Rectal smooth muscle tissue (tissue), 1 donor: ENCODE data around the gene CRELD1.
A peak's percentile ranks its signal among the peaks of the same experiment; 100 is the strongest.

Experiments used
- H3K27ac ChIP-seq: one replicate; pipeline ENCODE4 v1.7.0; 2013; ENCODE audit warnings: low read depth, low read length, inconsistent platforms
- H3K27me3 ChIP-seq: one replicate; pipeline ENCODE4 v1.7.0; 2013; ENCODE audit warnings: low read length; ENCODE audit not compliant: control insufficient read depth, insufficient read depth
- H3K36me3 ChIP-seq: one replicate; pipeline ENCODE4 v1.7.0; 2013; ENCODE audit warnings: low read length; ENCODE audit not compliant: control insufficient read depth, insufficient read depth
- H3K4me1 ChIP-seq: one replicate; pipeline ENCODE4 v1.7.0; 2013; ENCODE audit warnings: low read length; ENCODE audit not compliant: control insufficient read depth, insufficient read depth
- H3K4me3 ChIP-seq: one replicate; pipeline ENCODE4 v1.7.0; 2013; ENCODE audit warnings: low read length
- H3K9ac ChIP-seq: one replicate; pipeline ENCODE4 v1.7.0; 2013; ENCODE audit warnings: low read length

Gene CRELD1

GRCh38 chr3:9911863-9912262, 21.8 kb upstream of the CRELD1 start:
- no peaks in the 10 kb centered on the region for H3K27me3 ChIP-seq
- H3K27ac ChIP-seq = no peak overlapping the region
- H3K9ac ChIP-seq = no peak overlapping the region
- peaks cover 1% of the 10 kb centered on the region for H3K36me3 ChIP-seq
- H3K4me1 ChIP-seq = peaks cover 17% of the 10 kb centered on the region
- no peak overlapping the region for H3K4me3 ChIP-seq

- Histone ChIP-seq H3K9ac (no peak overlapping the region), H3K27me3 (no peaks in the 10 kb centered on the region), H3K4me3 (no peak overlapping the region), H3K36me3 (no peaks in the 10 kb centered on the region), H3K4me1 (peaks cover 21% of the 10 kb centered on the region), H3K27ac (no peak overlapping the region)
Observed at GRCh38 chr3:9912294-9912935, 21.2 kb upstream of the CRELD1 start.

- Histone ChIP-seq H3K27me3 (no peaks in the 10 kb centered on the region), H3K36me3 (no peaks in the 10 kb centered on the region), H3K4me1 (peaks cover 26% of the 10 kb centered on the region), H3K27ac (peak overlapping the region; percentile 25), H3K4me3 (no peak overlapping the region), H3K9ac (no peak overlapping the region)
Observed at GRCh38 chr3:9913601-9914000, 20.0 kb upstream of the CRELD1 start.

- Histone ChIP-seq H3K27ac (peak overlapping the region; percentile 85), H3K9ac (no peak overlapping the region), H3K36me3 (no peaks in the 10 kb centered on the region), H3K27me3 (no peaks in the 10 kb centered on the region), H3K4me3 (no peak overlapping the region), H3K4me1 (peaks cover 26% of the 10 kb centered on the region)
Observed at GRCh38 chr3:9914011-9914410, 19.6 kb upstream of the CRELD1 start.

GRCh38 chr3:9914559-9915253, 18.9 kb upstream of the CRELD1 start:
- no peaks in the 10 kb centered on the region for H3K36me3 ChIP-seq
- peaks cover 26% of the 10 kb centered on the region for H3K4me1 ChIP-seq
- peak overlapping the region; percentile 47 for H3K9ac ChIP-seq
- H3K27me3 ChIP-seq = no peaks in the 10 kb centered on the region
- H3K4me3 ChIP-seq = peak overlapping the region; percentile 70
- peak overlapping the region; percentile 85 for H3K27ac ChIP-seq

GRCh38 chr3:9915254-9916141, 18.1 kb upstream of the CRELD1 start:
- H3K36me3 ChIP-seq = no peaks in the 10 kb centered on the region
- H3K4me1 ChIP-seq = peaks cover 26% of the 10 kb centered on the region
- H3K4me3 ChIP-seq = peak overlapping the region; percentile 70
- peak overlapping the region; percentile 85 for H3K27ac ChIP-seq
- H3K27me3 ChIP-seq = no peaks in the 10 kb centered on the region
- H3K9ac ChIP-seq = peak overlapping the region; percentile 19

- Histone ChIP-seq H3K27me3 (no peaks in the 10 kb centered on the region), H3K4me3 (peak overlapping the region; percentile 65), H3K9ac (peak overlapping the region; percentile 75), H3K36me3 (no peaks in the 10 kb centered on the region), H3K4me1 (peaks cover 26% of the 10 kb centered on the region), H3K27ac (peak overlapping the region; percentile 94)
Observed at GRCh38 chr3:9916346-9916733, 17.3 kb upstream of the CRELD1 start.

- Histone ChIP-seq H3K27ac (peak within 1 kb of the TSS; percentile 94), H3K27me3 (no peaks in the 10 kb centered on the region), H3K9ac (peak within 1 kb of the TSS; percentile 76), H3K4me3 (peak within 1 kb of the TSS; percentile 70), H3K36me3 (no peaks in the 10 kb centered on the region), H3K4me1 (peaks cover 26% of the 10 kb centered on the region)
Observed at GRCh38 chr3:9916734-9917680, 16.6 kb upstream of the CRELD1 start, which contains the start of gene IL17RC. IL17RC (plus strand) TSS chr3:9917098; CDS start chr3:9917316, 218 bp downstream.

GRCh38 chr3:9917820-9918219, 15.8 kb upstream of the CRELD1 start:
- H3K27me3 ChIP-seq = no peaks in the 10 kb centered on the region
- H3K27ac ChIP-seq = peak overlapping the region; percentile 94
- H3K9ac ChIP-seq = no peak overlapping the region
- H3K4me1 ChIP-seq = peaks cover 26% of the 10 kb centered on the region
- H3K4me3 ChIP-seq = peak overlapping the region; percentile 65
- H3K36me3 ChIP-seq = no peaks in the 10 kb centered on the region

GRCh38 chr3:9918261-9919038, 15.2 kb upstream of the CRELD1 start:
- peaks cover 26% of the 10 kb centered on the region for H3K4me1 ChIP-seq
- no peak overlapping the region for H3K9ac ChIP-seq
- peak overlapping the region; percentile 94 for H3K27ac ChIP-seq
- no peaks in the 10 kb centered on the region for H3K36me3 ChIP-seq
- H3K27me3 ChIP-seq = no peaks in the 10 kb centered on the region
- no peak overlapping the region for H3K4me3 ChIP-seq

GRCh38 chr3:9928158-9928557, 5.5 kb upstream of the CRELD1 start:
- peaks cover 3% of the 10 kb centered on the region for H3K36me3 ChIP-seq
- no peak overlapping the region for H3K4me3 ChIP-seq
- H3K9ac ChIP-seq = no peak overlapping the region
- no peak overlapping the region for H3K27ac ChIP-seq
- H3K4me1 ChIP-seq = peaks cover 2% of the 10 kb centered on the region
- no peaks in the 10 kb centered on the region for H3K27me3 ChIP-seq
